Hepatocyte (in vitro differentiated cells): ENCODE measurements around the gene FRY. TPM values are rescaled to one million over a fixed set of nuclear protein-coding genes. Genes with fewer than 3 reads are reported as not detected.

Experiments used
- DNase-seq: peaks from one replicate; pipeline ENCODE4 v3.0.0-alpha.2; 2016; ENCODE audit warnings: low spot score
- H2AFZ ChIP-seq: fragments of 200-600 bp; sonication (generic); 2 replicates; pipeline ENCODE4 v1.6.0; 2016; ENCODE audit warnings: antibody characterized with exemption, mild to moderate bottlenecking
- H3K27ac ChIP-seq: fragments of 200-600 bp; sonication (generic); 2 replicates; pipeline ENCODE4 v1.5.1; 2016; ENCODE audit warnings: mild to moderate bottlenecking
- H3K27me3 ChIP-seq: fragments of 200-600 bp; sonication (generic); 2 replicates; pipeline ENCODE4 v1.6.1; 2016
- H3K36me3 ChIP-seq: fragments of 200-600 bp; sonication (generic); replicated peaks from 2 replicates; pipeline ENCODE4 v1.5.1; 2016; ENCODE audit warnings: low read depth; ENCODE audit not compliant: insufficient read depth
- H3K4me1 ChIP-seq: fragments of 200-600 bp; sonication (generic); 2 replicates; pipeline ENCODE4 v1.5.1; 2016; ENCODE audit warnings: mild to moderate bottlenecking, moderate library complexity; ENCODE audit not compliant: insufficient read depth
- H3K4me2 ChIP-seq: fragments of 200-600 bp; sonication (generic); 2 replicates; pipeline ENCODE4 v1.6.0; 2016
- H3K4me3 ChIP-seq: fragments of 200-600 bp; sonication (generic); 2 replicates; pipeline ENCODE4 v1.5.1; 2016; ENCODE audit warnings: mild to moderate bottlenecking
- H3K79me2 ChIP-seq: fragments of 200-600 bp; sonication (generic); 2 replicates; pipeline ENCODE4 v1.6.0; 2017; ENCODE audit warnings: mild to moderate bottlenecking
- H3K9me2 ChIP-seq: fragments of 200-600 bp; sonication (generic); replicated peaks from 2 replicates; pipeline ENCODE4 v1.6.0; 2017; ENCODE audit warnings: mild to moderate bottlenecking; ENCODE audit not compliant: insufficient read depth
- H3K9me3 ChIP-seq: fragments of 200-600 bp; sonication (generic); 2 replicates; pipeline ENCODE4 v1.5.1; 2016; ENCODE audit warnings: low read depth, mild to moderate bottlenecking
- H4K20me1 ChIP-seq: fragments of 200-600 bp; sonication (generic); 2 replicates; pipeline ENCODE4 v1.6.0; 2016; ENCODE audit warnings: mild to moderate bottlenecking; ENCODE audit not compliant: insufficient read depth, poor library complexity, severe bottlenecking
- EZH2 ChIP-seq: fragments of 200-600 bp; sonication (generic); IDR thresholded peaks from 2 replicates; pipeline ENCODE4 v1.6.1; 2016; ENCODE audit warnings: antibody characterized with exemption, mild to moderate bottlenecking, borderline replicate concordance
- EZH2phosphoT487 ChIP-seq: fragments of 200-600 bp; sonication (generic); IDR thresholded peaks from one replicate; pipeline ENCODE4 v1.6.1; 2018; ENCODE audit warnings: antibody characterized with exemption, mild to moderate bottlenecking, low read depth, moderate library complexity; ENCODE audit not compliant: unreplicated experiment, severe bottlenecking
- WGBS: methylation state at CpG from one replicate; pipeline ENCODE4 v1.1.6; 2016; ENCODE audit warnings: low lambda C conversion rate; ENCODE audit errors: missing lambda C conversion rate; 5-methylcytosine and 5-hydroxymethylcytosine counted together
- polyA plus RNA-seq: library from polyadenylated mRNA; unstranded; fragments of >200 nt; fragmentation: Nextera tagmentation; extraction: Ambion mirVana; gene quantifications from 2 replicates; pipeline ENCODE4 v1.2.1, GENCODE V29; 2016
- total RNA-seq: library from RNA; depleted of rRNA; stranded (reverse); fragments of >200 nt; gene quantifications from 2 replicates; pipeline ENCODE4 v1.2.3, GENCODE V29; 2014
- TF ChIP-seq, protein P1 (sequence below): fragments of 200-600 bp; sonication (generic); IDR thresholded peaks from 2 replicates; pipeline ENCODE4 v1.5.1; 2016; ENCODE audit warnings: antibody characterized with exemption, mild to moderate bottlenecking; ENCODE audit not compliant: poor library complexity

Gene FRY
- total and polyA plus RNA-seq, 2 experiments from 2014 or later, result 2.4 to 3.7 TPM

DNA sequence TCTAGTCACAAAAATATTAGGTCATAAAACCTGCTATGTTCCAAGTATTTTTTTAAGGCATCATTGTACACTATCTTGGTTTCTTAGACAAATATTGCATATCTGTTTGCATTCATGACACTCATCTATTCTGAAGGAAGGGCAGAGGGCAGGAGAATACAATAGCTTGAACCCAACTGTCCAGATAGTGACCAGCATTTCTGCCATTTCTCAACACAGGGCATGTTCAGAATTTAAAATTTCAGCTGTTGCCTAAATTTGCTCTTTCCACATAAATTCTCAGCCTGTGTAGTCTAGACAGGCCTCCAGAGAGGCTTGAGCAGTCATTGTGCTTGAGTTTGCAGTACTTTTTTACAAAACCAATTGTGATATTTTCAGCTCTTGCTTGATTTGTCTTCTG is 164.1 kb downstream of the FRY start:
- Histone ChIP-seq H3K79me2 (no peaks in the 10 kb centered on the region), H3K27me3 (no peaks in the 10 kb centered on the region), H3K4me3 (no peak overlapping the region), H3K4me1 (no peaks in the 10 kb centered on the region), H3K9me3 (no peaks in the 10 kb centered on the region), H4K20me1 (no peaks in the 10 kb centered on the region), H3K27ac (no peak overlapping the region), H3K4me2 (no peak overlapping the region), H3K36me3 (no peaks in the 10 kb centered on the region), H2AFZ (no peak overlapping the region), H3K9me2 (no peaks in the 10 kb centered on the region)
- TF ChIP-seq, protein P1, sequence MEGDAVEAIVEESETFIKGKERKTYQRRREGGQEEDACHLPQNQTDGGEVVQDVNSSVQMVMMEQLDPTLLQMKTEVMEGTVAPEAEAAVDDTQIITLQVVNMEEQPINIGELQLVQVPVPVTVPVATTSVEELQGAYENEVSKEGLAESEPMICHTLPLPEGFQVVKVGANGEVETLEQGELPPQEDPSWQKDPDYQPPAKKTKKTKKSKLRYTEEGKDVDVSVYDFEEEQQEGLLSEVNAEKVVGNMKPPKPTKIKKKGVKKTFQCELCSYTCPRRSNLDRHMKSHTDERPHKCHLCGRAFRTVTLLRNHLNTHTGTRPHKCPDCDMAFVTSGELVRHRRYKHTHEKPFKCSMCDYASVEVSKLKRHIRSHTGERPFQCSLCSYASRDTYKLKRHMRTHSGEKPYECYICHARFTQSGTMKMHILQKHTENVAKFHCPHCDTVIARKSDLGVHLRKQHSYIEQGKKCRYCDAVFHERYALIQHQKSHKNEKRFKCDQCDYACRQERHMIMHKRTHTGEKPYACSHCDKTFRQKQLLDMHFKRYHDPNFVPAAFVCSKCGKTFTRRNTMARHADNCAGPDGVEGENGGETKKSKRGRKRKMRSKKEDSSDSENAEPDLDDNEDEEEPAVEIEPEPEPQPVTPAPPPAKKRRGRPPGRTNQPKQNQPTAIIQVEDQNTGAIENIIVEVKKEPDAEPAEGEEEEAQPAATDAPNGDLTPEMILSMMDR, result no peak
- TF ChIP-seq EZH2 (no peak), EZH2phosphoT487 (no peak)
- DNase-seq, result no peak

DNA sequence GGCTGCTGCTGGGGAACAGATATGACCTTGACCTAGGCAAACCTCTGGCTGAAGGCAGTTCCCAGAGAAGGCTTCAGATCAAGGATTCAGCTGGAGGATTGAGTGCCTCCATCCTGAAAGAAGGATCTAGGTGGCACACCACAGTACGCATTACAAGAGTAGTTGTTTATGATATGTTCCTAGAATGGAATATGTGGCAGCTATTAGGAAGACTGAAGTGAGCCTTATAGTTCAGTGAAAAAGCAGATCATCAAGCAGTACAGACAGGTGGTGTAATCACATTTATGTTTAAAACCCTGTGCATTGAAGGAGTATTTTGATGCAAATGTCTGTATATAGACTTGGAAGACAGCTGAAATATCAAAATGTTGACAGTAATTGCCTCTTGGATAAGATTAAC is 167.6 kb downstream of the FRY start:
- H3K36me3 ChIP-seq, result no peaks in the 10 kb centered on the region

DNA sequence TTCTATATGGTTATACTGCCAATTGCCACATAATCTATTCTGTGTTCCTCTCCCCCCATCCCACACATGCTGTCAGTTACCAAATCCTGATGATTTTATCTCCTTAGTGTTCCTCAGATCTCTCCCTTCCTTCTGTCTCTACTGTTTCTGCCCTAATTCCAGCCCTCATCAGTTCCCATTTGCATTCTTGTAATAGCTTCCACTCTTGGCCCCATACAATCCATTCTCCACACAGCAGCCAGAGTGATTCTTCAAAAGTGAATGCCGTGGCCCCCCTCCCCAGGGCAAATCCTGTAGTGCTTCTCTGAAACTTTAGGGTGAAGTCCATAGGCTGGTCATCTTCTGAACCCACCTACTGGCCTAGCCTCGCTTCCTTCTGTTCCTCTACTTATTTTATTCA is 169.2 kb downstream of the FRY start:
- Histone ChIP-seq H3K4me2 (no peak overlapping the region), H3K36me3 (no peaks in the 10 kb centered on the region), H3K27me3 (no peaks in the 10 kb centered on the region), H4K20me1 (no peaks in the 10 kb centered on the region), H2AFZ (no peak overlapping the region), H3K4me1 (peaks cover 2% of the 10 kb centered on the region), H3K9me3 (no peaks in the 10 kb centered on the region), H3K4me3 (no peak overlapping the region), H3K79me2 (no peaks in the 10 kb centered on the region), H3K27ac (no peak overlapping the region), H3K9me2 (no peaks in the 10 kb centered on the region)
- WGBS, result 89% methylated on average over 2 of the region's 2 CpGs
- no peak for DNase-seq
- TF ChIP-seq EZH2phosphoT487 (no peak), EZH2 (no peak)
- TF ChIP-seq, protein P1, result no peak

More for the DNA sequence above, 167.6 kb downstream of the FRY start:
- Histone ChIP-seq H3K9me3 (no peaks in the 10 kb centered on the region), H3K4me2 (no peak overlapping the region), H3K79me2 (no peaks in the 10 kb centered on the region), H2AFZ (no peak overlapping the region), H3K27me3 (no peaks in the 10 kb centered on the region), H4K20me1 (no peaks in the 10 kb centered on the region), H3K9me2 (no peaks in the 10 kb centered on the region), H3K4me3 (no peak overlapping the region), H3K27ac (no peak overlapping the region), H3K4me1 (no peaks in the 10 kb centered on the region)
- TF ChIP-seq EZH2 (no peak), EZH2phosphoT487 (no peak)
- TF ChIP-seq, protein P1, result no peak
- no peak for DNase-seq
- WGBS, result 100% methylated on average over 1 of the region's 1 CpG

DNA sequence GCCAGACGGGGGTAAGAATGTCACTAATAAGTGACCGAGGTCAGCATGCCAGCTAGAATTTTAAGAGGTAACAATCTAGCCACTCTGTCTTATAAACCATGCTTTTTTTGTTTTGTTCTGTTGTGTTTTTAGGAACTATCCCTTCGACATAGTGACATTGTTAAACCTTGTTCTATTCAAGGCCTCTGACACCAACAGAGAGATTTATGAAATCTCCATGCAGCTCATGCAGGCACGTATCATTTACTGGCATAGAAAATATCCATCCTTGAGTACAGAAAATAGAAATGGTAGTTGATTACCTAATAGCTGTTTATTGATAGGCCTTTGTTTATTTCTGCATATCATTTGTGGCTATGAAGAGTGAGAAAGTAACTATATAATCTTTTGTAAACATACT is 170.2 kb downstream of the FRY start:
- 84% methylated on average over 4 of the region's 4 CpGs for WGBS

More for the DNA sequence above, 170.2 kb downstream of the FRY start:
- H3K9me2 ChIP-seq, result no peaks in the 10 kb centered on the region
- H3K27me3 ChIP-seq, result no peaks in the 10 kb centered on the region
- DNase-seq, result no peak
- no peaks in the 10 kb centered on the region for H3K79me2 ChIP-seq
- H3K9me3 ChIP-seq, result no peaks in the 10 kb centered on the region
- no peak for TF ChIP-seq EZH2phosphoT487
- TF ChIP-seq EZH2, result no peak
- TF ChIP-seq, protein P1, result no peak
- H3K27ac ChIP-seq, result no peak overlapping the region
- no peak overlapping the region for H2AFZ ChIP-seq
- no peak overlapping the region for H3K4me2 ChIP-seq
- H3K4me1 ChIP-seq, result peaks cover 5% of the 10 kb centered on the region
- no peaks in the 10 kb centered on the region for H3K36me3 ChIP-seq
- no peaks in the 10 kb centered on the region for H4K20me1 ChIP-seq
- H3K4me3 ChIP-seq, result no peak overlapping the region
